IPS DF 4.7 (cell line): ENCODE results near the gene IFNA6.

ENCODE experiments used
- DNase-seq: peaks from one replicate; pipeline ENCODE4 v3.0.0-alpha.2; 2013; ENCODE audit warnings: low spot score; ENCODE audit errors: extremely low read depth

IFNA6 gene

DNA sequence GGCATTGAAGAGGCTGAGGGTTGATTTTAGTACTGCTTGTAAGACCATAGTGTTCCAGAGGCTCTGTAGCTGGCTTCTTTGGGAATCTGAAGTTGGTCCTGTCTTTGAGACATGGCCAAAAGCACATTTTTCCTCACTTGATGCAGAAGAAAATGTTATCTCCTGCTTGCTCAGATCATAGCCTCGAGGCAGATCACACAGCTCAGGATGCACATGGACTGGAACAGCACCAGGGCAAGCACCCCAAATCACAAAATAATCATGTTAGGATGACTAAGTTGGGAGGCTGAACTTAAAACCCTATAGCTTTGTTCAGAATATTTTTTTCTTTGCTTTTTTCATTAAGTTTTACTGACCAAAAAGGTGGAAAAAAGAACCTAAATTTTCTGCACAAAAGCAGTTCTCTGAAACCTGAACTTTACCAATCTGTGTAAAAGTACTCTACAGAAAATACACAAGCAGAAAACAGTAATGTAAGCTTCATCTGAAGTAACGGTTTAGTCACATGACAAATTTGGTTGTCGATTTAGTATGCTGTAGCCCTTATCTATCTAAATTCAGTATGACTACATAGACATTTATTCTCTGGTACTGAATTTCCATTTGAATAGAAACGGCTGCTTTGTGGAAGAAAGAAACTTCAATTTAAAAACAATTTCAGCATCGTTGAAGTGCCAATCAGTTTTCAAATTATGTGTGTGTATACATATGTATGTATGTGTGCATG lies 18.8 kb downstream of the IFNA6 start:
- DNase-seq = no peak

DNA sequence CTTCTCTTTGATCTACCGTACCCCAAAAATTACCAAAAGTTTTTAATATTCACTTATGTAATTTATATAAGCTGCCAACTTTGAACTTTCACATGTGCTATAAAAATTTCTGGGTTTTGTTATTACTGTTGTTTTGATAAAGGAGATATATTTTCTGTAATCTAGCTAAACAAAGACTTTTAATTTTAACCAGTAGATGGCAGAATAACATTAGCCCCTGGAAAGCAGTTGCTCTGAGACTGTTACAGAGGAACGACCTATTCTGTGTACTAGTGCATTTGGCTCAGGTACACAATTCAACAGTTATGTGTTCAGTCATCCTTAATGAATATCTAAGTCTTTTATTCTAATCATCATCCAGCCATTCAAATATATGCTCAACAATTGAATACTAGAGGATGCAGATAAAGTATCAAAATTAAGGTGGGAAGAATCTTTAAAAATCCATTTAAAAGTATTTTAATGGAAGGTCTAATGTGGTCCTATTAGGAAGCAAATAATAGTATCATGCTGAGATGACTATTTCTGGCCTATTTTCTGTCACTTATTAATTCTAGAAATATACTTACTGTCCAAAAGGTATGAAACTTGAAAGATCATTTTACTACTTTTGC lies 24.1 kb downstream of the IFNA6 start:
- no peak for DNase-seq

DNA sequence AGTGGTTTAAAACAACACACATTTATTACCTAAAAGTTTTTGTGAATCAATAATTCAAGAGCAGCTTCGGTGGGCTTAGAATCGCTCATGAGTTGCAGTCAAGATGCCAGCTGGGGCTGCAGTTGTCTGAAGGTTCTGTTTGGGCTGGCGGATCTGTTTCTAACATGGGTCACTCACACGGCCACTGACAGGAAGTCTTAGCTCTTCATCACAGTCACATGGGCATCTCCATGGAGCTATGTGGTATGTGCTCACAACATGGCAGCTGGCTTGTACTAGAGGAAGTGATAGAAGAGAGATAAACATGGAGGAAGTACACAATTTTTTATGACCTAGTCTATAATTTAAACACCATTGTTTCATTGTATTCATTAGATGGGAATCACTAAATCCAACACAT lies 26.6 kb downstream of the IFNA6 start:
- DNase-seq = no peak

DNA sequence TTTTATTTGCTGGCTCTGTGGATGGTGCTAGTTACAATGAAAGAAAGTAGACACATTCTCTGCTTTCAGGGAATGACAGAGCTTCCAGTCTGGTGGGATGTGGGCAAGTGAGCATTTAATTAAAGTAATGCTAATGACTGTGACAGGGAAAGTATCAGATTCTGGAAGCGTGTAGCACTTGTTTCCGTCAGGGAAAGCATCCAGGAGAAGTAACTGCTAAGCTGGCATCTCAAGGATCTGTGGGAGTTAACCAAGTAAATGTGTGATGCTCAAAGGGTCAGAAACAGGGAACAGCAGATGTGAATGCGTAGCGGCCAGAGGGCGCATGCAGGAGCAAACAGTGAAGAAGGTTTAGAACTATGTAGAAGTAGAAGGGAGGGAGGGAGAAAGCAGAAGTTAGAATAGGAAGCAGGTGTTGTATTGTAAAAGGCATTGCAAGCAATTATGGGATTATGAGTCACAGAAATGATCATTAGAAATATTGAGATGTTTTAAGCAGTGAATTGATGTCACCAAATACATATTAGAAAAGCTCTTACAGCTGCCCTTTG lies 27.7 kb downstream of the IFNA6 start:
- no peak for DNase-seq

DNA sequence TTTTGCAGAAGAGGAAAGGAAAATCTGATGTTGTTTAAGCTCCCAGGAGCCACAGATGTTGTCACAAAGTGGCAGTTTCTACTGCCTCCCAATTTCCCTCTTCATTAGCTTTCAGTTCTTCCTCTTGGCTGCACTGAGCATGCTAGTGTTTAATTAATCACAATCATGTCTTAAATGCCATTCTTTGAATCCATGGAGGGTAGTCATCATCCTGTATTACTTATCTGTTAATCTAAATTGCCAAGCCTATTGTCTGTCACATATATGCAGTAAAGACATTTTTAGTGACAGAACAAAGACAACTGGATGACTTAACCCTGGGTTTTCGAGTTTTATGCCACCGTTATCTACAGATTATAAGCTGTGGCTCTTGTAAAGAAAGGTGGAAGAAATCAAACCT lies 30.2 kb downstream of the IFNA6 start:
- DNase-seq = no peak

DNA sequence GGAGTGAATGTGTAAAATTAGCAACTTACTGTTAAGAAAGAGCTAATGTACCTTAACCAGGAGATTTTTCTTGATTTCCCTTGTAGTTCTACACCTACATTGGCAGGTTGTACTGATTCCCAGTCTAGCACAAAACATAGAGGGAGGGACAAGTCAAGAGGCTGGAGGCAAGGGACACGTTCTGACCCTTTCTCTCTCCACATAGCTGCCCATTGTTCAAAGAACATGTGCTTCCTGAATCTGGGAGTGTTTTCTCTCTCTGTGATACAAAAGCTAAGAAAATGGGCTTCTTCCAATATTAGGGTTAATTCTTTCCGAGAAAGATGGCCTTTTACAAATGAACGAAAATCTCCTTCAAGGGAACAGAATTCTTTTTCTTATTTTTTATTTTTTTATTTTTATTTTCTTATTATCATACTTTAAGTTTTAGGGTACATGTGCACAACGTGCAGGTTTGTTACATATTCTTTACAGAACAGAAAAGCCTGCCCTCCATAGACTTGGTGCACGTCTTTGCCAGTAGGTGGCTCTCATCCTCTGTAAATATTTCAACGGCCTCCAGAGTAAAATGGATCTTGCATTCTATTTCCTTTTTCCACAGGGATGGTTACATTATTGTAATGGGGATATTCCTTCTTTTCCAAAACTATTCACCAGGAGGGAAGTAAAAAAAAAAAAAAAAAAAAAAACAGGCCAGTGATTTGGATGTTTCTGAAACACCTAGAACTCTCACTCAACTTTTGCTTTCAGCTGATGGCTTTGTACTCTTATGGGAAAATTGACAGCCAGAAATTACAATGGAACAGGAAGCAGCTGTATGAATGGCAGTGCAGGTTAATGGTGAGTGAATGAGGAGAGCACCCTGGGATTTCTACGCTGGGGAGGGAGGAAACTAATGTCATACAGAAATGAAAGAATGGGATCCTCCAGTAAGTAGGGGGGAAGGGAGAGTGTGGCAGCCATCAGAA lies 32.4 kb downstream of the IFNA6 start:
- no peak for DNase-seq

DNA sequence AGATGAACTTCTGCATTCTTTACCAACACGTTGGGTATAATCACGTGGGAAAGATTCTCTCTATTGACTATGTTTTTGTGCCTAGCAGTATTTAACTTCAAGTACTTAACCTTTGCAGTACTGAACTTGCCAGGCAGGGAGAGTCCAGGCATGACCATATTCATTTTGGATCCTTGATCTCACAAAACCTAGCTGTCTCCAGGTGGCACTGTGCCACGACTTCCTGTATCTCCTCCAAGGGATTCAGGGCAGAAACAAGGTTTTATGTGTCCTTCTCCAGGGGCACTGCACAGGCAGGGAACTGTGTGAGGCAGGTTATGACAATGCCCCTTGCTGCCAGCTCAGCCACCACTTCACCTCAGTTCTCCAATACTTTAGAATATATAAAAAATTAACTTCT lies 33.8 kb downstream of the IFNA6 start:
- no peak for DNase-seq

DNA sequence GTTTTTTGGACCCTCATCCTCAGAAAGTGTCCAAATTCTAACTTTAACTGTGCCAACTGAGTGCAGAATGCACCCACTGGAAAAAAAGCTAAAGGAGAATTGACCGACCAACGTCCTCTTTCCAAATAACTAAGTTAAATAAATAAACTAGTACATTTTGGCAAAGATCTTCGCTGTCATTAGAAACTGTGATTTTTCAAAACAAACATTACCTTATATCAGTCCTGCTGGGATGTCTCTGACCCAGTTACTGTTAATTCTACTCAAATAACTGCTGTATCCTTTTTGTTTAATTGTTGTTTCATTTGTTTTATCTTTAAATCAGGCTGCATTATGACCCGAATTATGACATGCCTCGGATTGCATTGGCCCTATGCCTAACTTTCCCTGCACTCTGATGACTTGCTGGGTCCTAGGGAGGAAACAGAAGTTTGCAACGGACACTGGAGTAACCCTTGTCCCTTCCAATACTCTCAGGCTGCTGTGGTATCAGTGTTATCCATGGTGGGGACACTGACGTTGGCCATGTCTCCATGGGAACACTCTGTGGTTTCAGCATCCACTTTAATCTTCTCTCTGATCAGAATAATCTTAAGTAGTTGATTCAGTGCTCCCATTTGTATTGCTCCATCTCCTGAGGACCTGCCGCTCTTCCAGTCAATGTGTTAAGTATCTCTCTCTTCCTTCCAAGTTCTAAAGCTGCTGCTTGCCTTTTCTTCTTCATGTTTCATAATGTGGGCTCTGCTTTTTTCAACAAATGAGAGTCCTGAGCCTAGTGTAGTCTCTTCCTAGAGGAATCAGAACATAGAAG lies 34.5 kb downstream of the IFNA6 start:
- DNase-seq = no peak

DNA sequence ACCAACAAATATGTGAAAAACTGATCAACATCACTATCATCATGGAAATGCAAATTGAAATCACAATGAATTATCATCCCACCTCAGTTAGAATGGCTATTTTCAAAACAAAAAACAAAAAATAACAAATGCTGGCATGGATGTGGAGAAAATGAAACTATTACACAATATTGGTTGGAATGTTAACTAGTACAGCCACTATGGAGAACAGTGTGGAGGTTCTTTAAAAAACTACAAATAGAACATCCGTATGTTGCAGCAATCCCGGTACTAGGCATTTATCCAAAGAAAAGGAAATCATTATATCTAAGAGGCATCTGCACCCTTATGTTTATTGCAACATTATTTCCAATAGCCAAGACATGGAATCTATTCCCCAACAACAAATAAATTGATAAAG lies 36.5 kb downstream of the IFNA6 start:
- DNase-seq = no peak

DNA sequence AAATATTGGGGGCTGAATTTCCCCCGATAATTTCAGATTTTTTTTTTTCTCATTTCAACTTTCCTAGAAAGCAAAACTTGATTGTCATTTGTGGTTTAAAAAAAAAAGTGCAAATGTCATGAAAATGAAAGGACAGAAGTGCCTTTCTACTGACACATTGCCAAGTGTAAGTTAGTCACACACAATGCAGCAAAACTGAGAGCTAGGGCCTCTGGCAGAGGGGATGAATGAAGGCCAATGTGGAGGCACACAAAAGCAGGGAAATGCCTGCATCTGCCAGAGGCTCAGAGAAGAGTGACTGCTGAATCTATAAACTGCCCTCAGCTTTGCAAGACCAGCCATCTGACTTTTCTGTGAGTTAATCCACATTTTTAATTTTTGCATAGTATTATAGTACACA lies 38.8 kb downstream of the IFNA6 start:
- no peak for DNase-seq

DNA sequence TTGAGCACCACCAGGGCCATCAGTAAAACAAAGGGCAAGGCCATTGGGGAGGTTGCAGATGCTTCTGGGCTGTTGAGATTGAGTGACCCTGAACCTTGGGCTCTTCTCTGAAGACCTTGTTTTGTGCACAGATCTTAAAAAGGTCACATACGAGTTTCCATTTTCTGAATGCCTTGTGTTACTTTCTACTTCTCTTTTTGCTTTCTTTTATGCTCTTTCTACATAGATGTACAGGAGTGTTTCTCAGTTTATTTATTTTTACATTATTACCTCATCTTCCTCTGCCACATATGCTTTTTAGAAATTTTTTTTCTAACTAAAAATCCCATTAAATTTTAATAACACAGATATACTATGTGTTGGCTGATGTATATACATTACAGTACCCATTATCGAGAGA lies 45.5 kb downstream of the IFNA6 start, which contains the start of gene IFNA5:
IFNA5 (minus strand) TSS at position 101 of the 400 bp plus-strand sequence; CDS start at position 44, 57 bp downstream.
- no peak for DNase-seq
